Endometrial microvascular endothelial cells (primary cell): ENCODE measurements around the gene PSMF1. TPM values are rescaled to one million over a fixed set of nuclear protein-coding genes. Genes with fewer than 3 reads are reported as not detected.
"Not testable (repeated sequence)": the region's sequence is repeated elsewhere in the genome, so short reads cannot be mapped to it uniquely, and the experiment has no call there.

Experiments used
- in situ Hi-C: cut with HindIII; loops from 2 replicates; pipeline ENCODE4 v1.10.0; 2017; ENCODE audit warnings: low sequenced_read_pairs, low pct_unique_long_range_greater_than_20kb; ENCODE audit errors: inconsistent ontology term
- total RNA-seq: library from RNA; depleted of rRNA; stranded (reverse); fragments of >200 nt; gene quantifications from one replicate; pipeline ENCODE4 v1.2.3, GENCODE V29; 2015; ENCODE audit errors: inconsistent ontology term

Gene PSMF1
- total RNA-seq, 1 donor from 2014 or later, result 198 TPM

GRCh38 chr20:1119524-1119923, 1.1 kb downstream of the PSMF1 start:
- in situ Hi-C loops, result no loop called here

DNA sequence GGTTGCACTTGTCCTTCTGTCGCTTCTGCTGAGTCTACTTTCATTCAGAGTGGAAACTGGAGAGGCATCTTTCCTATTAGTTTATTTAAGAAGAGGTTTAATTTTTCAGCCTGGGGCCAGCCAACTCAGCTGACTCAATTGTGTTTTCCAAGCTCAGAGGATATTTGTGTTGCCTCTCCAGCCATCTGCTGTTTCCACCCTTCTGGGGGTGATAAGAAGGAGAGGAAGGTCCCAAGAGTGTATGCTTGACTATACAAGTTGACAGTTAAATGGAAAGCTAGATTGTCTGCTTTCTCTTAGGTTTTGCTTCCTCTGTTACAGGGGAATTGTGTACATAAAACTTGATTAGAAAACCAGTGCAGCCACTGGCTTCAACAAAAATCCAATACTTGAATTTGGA, 3.0 kb downstream of the PSMF1 start:
- in situ Hi-C loops, result no loop called here

- in situ Hi-C loops, result no loop called here
These were observed 4.2 kb downstream of the PSMF1 start for GRCh38 chr20:1122388-1123315.

GRCh38 chr20:1123666-1124065, 5.3 kb downstream of the PSMF1 start:
- in situ Hi-C loops, result no loop called here

- in situ Hi-C loops, result no loop called here
These were observed 6.0 kb downstream of the PSMF1 start for GRCh38 chr20:1124421-1124820.

DNA sequence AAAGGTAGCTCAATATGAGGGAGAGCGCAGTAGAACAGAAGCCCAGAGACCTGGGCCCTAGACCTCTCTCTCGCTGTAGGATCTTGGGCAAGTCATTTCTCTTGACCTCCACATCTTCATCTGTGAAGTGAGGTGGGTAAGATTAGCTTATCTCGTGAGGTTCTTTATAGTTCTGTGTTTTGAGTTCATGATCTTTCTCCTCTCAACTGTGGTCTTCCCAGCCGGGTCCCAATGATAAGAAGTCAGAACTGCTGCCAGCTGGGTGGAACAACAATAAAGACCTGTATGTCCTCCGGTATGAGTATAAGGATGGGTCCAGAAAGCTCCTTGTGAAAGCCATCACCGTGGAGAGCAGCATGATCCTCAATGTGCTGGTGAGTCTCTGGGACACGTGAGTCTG, 6.9 kb downstream of the PSMF1 start:
- in situ Hi-C loops, result no loop called here

- in situ Hi-C loops, result no loop called here
These were observed 9.4 kb downstream of the PSMF1 start for GRCh38 chr20:1127840-1128239.

DNA sequence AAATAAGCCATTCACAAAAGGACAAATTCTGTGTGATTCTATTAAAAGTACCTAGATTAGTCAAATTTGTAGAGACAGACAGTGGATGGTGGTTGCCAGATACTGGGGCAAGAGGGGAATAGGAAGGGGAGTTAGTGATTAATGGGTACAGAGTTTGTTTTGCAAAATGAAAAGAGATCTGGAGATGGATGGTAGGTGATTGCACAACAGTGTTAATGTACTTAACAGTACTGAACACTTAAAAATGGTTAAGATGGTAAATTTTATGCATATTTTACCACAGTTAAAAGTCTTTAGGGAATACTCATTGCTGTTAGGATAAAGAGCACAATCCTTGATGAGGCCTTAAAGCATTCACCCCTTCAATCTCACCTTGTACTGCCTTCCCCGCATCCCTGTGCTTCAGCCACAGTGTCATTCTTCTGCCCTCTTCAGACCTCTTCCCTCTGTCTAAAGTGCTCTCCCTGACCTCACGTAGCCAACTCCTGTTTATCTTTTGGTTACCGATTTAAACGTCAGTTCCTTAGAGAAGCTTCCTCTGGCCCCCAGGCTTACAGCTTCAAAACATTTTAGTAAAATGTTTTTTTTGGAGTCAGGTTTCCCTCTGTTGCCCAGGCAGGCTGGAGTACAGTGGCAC, 11.8 kb downstream of the PSMF1 start:
- in situ Hi-C loops, result no loop called here

GRCh38 chr20:1130847-1131246, 12.4 kb downstream of the PSMF1 start:
- in situ Hi-C loops, result no loop called here

DNA sequence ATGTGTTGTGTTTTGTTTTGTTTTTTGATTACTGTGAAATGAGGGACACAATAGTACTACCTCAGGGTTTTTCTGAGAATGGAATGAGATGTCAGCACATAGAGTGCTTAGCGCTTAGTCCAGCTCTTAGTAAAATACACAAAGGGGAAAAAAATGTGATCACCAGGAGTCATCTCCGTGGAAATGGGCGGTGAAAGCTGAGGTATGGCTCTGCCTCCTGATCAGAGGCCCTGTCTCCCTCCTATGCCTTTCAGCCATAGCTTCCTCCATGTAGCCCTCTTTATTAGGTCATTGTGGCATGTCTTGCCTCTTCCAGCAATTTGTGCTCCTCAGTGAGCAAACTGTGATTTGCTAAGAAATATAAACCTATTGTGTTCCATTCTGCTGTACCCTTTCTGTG, 13.0 kb downstream of the PSMF1 start:
- in situ Hi-C loops, result no loop called here

DNA sequence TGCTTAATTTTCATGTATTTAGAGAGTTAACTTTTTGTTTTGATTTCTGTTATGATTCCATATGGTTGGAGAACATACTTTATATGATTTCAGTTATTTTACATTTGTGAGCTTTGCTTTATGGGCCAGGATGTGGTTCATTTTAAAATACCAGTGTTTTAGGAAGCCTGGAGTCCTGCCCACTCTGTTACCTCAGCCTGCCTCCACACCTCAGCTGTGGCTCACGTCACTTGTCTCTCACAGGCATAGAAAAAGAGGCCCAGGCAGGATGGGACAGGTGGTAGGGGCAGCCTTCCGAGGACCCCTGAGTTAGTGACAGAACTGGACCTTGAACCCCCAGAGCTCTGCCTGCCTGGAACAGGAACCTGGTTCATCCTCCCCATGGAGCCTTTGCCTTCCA, 16.0 kb downstream of the PSMF1 start:
- in situ Hi-C loops, result no loop called here

DNA sequence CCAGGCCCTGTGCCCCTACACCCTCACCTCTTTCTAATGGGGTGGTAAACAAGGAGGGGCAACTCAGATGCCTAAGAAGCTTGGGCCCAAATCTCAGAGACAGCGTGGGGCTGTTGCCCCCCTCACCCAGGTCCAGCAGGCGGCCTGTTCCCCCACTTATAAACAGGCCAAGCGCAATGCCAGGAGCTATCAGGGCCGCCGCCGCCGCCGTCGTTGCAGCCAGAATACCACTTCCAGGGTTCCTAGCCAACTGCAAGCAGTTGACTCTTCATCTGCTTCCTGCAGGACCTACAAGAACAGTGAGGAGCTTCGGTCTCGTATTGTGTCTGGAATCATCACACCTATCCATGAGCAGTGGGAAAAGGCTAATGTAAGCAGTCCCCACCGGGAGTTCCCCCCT, 16.4 kb downstream of the PSMF1 start:
- in situ Hi-C loops, result no loop called here

- in situ Hi-C loops, result no loop called here
These were observed 18.8 kb downstream of the PSMF1 start for GRCh38 chr20:1137236-1137635.

- in situ Hi-C loops, result no loop called here
These were observed 26.2 kb downstream of the PSMF1 start for GRCh38 chr20:1144401-1145172.

DNA sequence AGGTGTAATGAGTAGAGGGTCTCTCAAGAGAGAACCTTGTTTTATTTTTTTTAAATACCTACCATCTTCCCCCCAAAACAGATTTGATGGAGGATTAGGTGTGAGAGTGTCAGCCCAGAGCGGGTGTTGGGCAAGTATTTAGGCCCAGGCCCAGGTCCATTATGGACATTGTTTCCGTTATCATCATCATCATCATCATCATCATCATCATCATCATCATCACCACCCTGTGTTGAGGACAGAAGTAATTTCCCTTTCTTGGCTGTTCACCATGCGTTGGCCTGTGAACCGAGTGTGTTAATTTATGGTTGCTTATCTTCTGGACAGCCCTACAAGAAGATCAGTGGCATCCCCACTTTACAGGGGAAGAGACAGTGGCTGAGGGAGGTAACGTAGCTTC, 28.6 kb downstream of the PSMF1 start:
- in situ Hi-C loops, result no loop called here

GRCh38 chr20:1149812-1150211, 31.4 kb downstream of the PSMF1 start:
- in situ Hi-C loops, result not testable (repeated sequence)

GRCh38 chr20:1150218-1150617, 31.8 kb downstream of the PSMF1 start:
- in situ Hi-C loops, result no loop called here

GRCh38 chr20:1150968-1151367, 32.6 kb downstream of the PSMF1 start:
- in situ Hi-C loops, result no loop called here

- in situ Hi-C loops, result no loop called here
These were observed 35.8 kb downstream of the PSMF1 start for GRCh38 chr20:1154226-1154625.

DNA sequence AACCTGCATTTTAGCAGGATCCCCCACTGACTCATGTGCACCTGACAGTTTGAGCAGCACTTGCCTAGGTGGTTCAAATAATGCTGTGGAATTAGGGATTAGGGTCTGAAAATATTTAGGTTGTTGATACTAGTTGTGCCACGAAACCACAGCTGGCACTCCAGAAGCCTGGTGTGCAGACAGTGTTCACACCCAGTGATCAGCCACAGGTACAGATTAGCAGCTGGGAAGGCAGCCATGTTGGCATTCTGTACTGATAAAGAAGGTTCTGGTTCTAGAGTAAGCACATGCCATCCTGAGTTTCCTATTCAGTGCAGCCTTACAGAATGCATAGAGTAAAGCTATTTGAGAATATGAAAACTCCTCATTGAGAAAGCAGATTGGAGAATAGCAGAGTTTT, 36.3 kb downstream of the PSMF1 start:
- in situ Hi-C loops, result no loop called here
